Gastrocnemius medialis (tissue), 4 donors: ENCODE data around the gene KDM6A. TPM values are rescaled to one million over a fixed set of nuclear protein-coding genes. Genes with fewer than 3 reads are reported as not detected.

Experiments used
- ATAC-seq, 2 donors: fragments of 150-250 bp; one replicate each; pipeline ENCODE4 v1.9.1; 2016
- DNase-seq, 2 donors: peaks; one replicate each; pipeline ENCODE4 v3.0.0-alpha.2; 2019
- H3K27ac ChIP-seq, 4 donors: fragments of 200-600 bp; sonication (generic); 1 replicate in 1 of 4; 2 replicates in 3 of 4; pipeline ENCODE4 v1.5.1; 2016 to 2018; ENCODE audit warnings: mild to moderate bottlenecking in 2 of 4, moderate library complexity in 1 of 4
- H3K27me3 ChIP-seq, 3 donors: fragments of 200-600 bp; sonication (generic) in 2 of 3; 1 replicate in 1 of 3; 2 replicates in 2 of 3; pipeline versions ENCODE4 v1.5.1 to v1.6.0; 2016 to 2019; ENCODE audit warnings: mild to moderate bottlenecking in 1 of 3, moderate library complexity in 1 of 3
- H3K36me3 ChIP-seq, 2 donors: fragments of 200-600 bp; sonication (generic) in 1 of 2; one replicate each; pipeline ENCODE4 v1.5.1; 2017 to 2018
- H3K4me1 ChIP-seq, 2 donors: fragments of 200-600 bp; sonication (generic) in 1 of 2; one replicate each; pipeline ENCODE4 v1.5.1; 2016 to 2017; ENCODE audit warnings: mild to moderate bottlenecking in 2 of 2
- H3K4me3 ChIP-seq, 4 donors: fragments of 200-600 bp; sonication (generic) in 3 of 4; 1 replicate in 1 of 4; 2 replicates in 3 of 4; pipeline ENCODE4 v1.5.1; 2016 to 2019; ENCODE audit warnings: mild to moderate bottlenecking in 2 of 4
- H3K9me3 ChIP-seq, 3 donors: fragments of 200-600 bp; sonication (generic) in 2 of 3; 1 replicate in 1 of 3; 2 replicates in 2 of 3; pipeline ENCODE4 v1.5.1; 2016 to 2019
- CTCF ChIP-seq, 5 experiments: fragments of 450-650 bp in 3 of 5; fragments of 200-600 bp in 2 of 5; sonication (generic) in 2 of 5; IDR thresholded peaks in 4 of 5; conservative IDR thresholded peaks in 1 of 5; 1 replicate in 4 of 5; 2 replicates in 1 of 5; pipeline ENCODE4 v1.5.1; 2016 to 2019; ENCODE audit warnings: antibody characterized with exemption in 5 of 5, mild to moderate bottlenecking in 3 of 5, moderate library complexity in 3 of 5
- POLR2A ChIP-seq, 2 donors: fragments of 450-650 bp; IDR thresholded peaks; one replicate each; pipeline ENCODE4 v1.6.1; 2017; ENCODE audit warnings: antibody characterized with exemption in 2 of 2, mild to moderate bottlenecking in 2 of 2, moderate library complexity in 2 of 2
- in situ Hi-C, 4 donors: fragments of 200-750 bp; cut with MboI; loops; one replicate each; pipeline versions ENCODE4 v1.15.0 to v1.8.0; 2017; ENCODE audit warnings: low sequenced_read_pairs in 4 of 4
- intact Hi-C: fragments of 100-400 bp; cut with DNase I; formaldehyde crosslinking; loops from one replicate; pipeline ENCODE4 v1.15.1; 2023; ENCODE audit warnings: low total_unique reads
- total RNA-seq, 4 donors: library from RNA; depleted of rRNA; stranded (reverse); fragments of >200 nt; gene quantifications; one replicate each; pipeline versions ENCODE4 v1.1.0 to v1.2.3, GENCODE V29; 2016

Gene KDM6A
- total RNA-seq, 4 donors from 2014 or later = 14.3 to 29.2 (median 20.1) TPM

- no peak for DNase-seq
- TF ChIP-seq POLR2A (IDR thresholded peaks at IDR 0.05) (no peak), CTCF (IDR thresholded peaks at IDR 0.05 in 4 of 5, conservative IDR thresholded peaks at IDR 0.05 in 1 of 5) (no peak)
- in situ Hi-C loops = loop anchor here in 1 of 4 donors (25.0 kb wide), 1 partner anchor 171 kb away; no protein-coding TSS in a partner anchor
- H3K36me3 ChIP-seq = no peaks in the 10 kb centered on the region
- H3K9me3 ChIP-seq = no peaks in the 10 kb centered on the region
- H3K27ac ChIP-seq = no peak overlapping the region
- no peaks in the 10 kb centered on the region for H3K27me3 ChIP-seq
- intact Hi-C loops = no loop called here
- no peak overlapping the region for H3K4me3 ChIP-seq
- H3K4me1 ChIP-seq = peaks cover 0 to 39% of the 10 kb centered on the region in 2 donors
- no peak for ATAC-seq
These were observed 18.7 kb downstream of the KDM6A start for GRCh38 chrX:44891642-44892041.

DNA sequence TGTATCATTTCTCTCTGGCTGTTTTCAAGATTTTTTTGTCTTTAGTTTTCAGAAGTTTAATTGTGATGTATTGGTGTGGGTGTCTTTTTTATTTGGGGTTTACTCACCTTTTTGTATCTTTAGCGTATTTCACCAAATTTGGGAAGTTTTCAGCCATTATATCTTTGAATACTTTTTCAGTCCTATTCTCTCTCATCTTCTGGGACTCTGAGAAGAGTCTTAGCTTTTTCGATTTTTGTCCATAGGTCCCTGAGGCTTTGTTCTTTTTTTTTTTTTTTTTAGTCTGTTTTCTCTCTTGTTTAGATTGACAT, 23.8 kb downstream of the KDM6A start:
- in situ Hi-C loops (loop anchor here in 1 of 4 donors (25.0 kb wide), 1 partner anchor 165 kb away; no protein-coding TSS in a partner anchor), intact Hi-C loops (no loop called here)
- ATAC-seq = no peak
- TF ChIP-seq POLR2A (IDR thresholded peaks at IDR 0.05) (no peak), CTCF (IDR thresholded peaks at IDR 0.05 in 4 of 5, conservative IDR thresholded peaks at IDR 0.05 in 1 of 5) (no peak)
- Histone ChIP-seq H3K4me3 (no peak overlapping the region), H3K27me3 (no peaks in the 10 kb centered on the region), H3K9me3 (no peaks in the 10 kb centered on the region), H3K36me3 (no peaks in the 10 kb centered on the region), H3K27ac (no peak overlapping the region), H3K4me1 (peaks cover 0 to 29% of the 10 kb centered on the region in 2 donors)
- no peak for DNase-seq

- Histone ChIP-seq H3K4me1 (peaks cover 0 to 29% of the 10 kb centered on the region in 2 donors), H3K27me3 (no peaks in the 10 kb centered on the region), H3K9me3 (no peaks in the 10 kb centered on the region), H3K27ac (no peak overlapping the region), H3K36me3 (no peaks in the 10 kb centered on the region), H3K4me3 (no peak overlapping the region)
- intact Hi-C loops = no loop called here
- TF ChIP-seq POLR2A (IDR thresholded peaks at IDR 0.05) (no peak), CTCF (IDR thresholded peaks at IDR 0.05 in 4 of 5, conservative IDR thresholded peaks at IDR 0.05 in 1 of 5) (no peak)
- in situ Hi-C loops = loop anchor here in 1 of 4 donors (25.0 kb wide), 1 partner anchor 165 kb away; no protein-coding TSS in a partner anchor
- ATAC-seq = no peak
- DNase-seq = no peak
These were observed 24.6 kb downstream of the KDM6A start for GRCh38 chrX:44897539-44897938.

DNA sequence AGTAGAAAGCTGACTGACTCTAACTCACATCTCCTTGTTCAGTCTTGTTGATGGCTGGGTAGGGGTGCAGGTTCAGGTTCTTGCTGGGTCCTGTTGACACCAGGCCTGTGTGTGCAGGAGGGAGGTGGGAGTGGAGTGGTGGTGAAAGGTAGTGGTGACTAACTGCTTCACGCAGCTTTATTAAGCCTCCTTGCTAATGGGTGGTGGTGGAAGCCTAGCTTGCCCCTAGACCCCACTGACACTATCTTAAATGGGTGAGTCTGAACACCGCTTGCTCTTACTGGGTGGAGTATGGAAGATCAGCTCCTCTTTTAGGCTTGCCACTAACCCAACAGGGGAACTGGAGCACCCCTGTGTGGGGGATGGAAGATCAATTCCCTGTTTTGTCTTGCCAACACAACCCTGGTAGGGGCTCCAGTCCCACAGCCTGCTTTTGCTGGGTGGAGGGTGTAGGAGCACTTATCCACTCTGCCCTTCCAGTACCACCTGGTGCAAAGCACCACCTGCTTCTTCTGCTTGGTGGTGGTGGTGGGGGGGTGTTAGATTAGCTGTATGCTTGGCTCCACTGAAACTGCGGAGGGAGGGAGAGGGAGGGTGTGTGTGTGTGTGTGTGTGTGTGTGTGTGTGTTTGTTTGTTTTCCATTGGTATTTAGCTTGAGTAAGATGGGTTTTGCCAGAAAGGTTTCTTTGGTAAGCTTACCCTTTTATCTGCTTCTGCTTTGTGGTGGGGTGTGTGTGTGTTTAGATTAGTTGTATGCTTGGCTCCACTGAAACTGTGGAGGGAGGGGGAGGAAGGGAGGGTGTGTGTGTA, 25.6 kb downstream of the KDM6A start:
- no peak for TF ChIP-seq CTCF (IDR thresholded peaks at IDR 0.05 in 4 of 5, conservative IDR thresholded peaks at IDR 0.05 in 1 of 5)
- TF ChIP-seq POLR2A (IDR thresholded peaks at IDR 0.05) = no peak
- Histone ChIP-seq H3K36me3 (no peaks in the 10 kb centered on the region), H3K27ac (no peak overlapping the region), H3K4me1 (peaks cover 0 to 29% of the 10 kb centered on the region in 2 donors), H3K27me3 (no peaks in the 10 kb centered on the region), H3K9me3 (no peaks in the 10 kb centered on the region), H3K4me3 (no peak overlapping the region)
- ATAC-seq = no peak
- intact Hi-C loops = no loop called here
- DNase-seq = no peak
- in situ Hi-C loops = loop anchor here in 1 of 4 donors (25.0 kb wide), 1 partner anchor 164 kb away; no protein-coding TSS in a partner anchor
